Mucosa of stomach (tissue), 1 donor: ENCODE data around the gene EHBP1.
"Not testable (repeated sequence)": the region's sequence is repeated elsewhere in the genome, so short reads cannot be mapped to it uniquely, and the experiment has no call there.

Experiments used
- H3K27me3 ChIP-seq: one replicate; pipeline ENCODE4 v1.7.0; 2013; ENCODE audit warnings: mild to moderate bottlenecking, low read length; ENCODE audit not compliant: control insufficient read depth, insufficient read depth
- H3K36me3 ChIP-seq: one replicate; pipeline ENCODE4 v1.7.0; 2013; ENCODE audit warnings: low read length; ENCODE audit not compliant: control insufficient read depth, insufficient read depth
- H3K4me1 ChIP-seq: one replicate; pipeline ENCODE4 v1.7.0; 2013; ENCODE audit warnings: mild to moderate bottlenecking, low read length; ENCODE audit not compliant: control insufficient read depth, insufficient read depth
- H3K4me3 ChIP-seq: one replicate; pipeline ENCODE4 v1.7.0; 2013; ENCODE audit warnings: low read length
- H3K9ac ChIP-seq: one replicate; pipeline ENCODE4 v1.7.0; 2013; ENCODE audit warnings: mild to moderate bottlenecking, low read length, moderate library complexity
- H3K9me3 ChIP-seq: one replicate; pipeline ENCODE4 v1.7.0; 2013; ENCODE audit warnings: mild to moderate bottlenecking, low read length, moderate library complexity; ENCODE audit not compliant: control insufficient read depth
- donor health status: Pancreatic carcinoma.

Gene EHBP1

GRCh38 chr2:62743506-62743905, 38.0 kb downstream of the EHBP1 start:
- Histone ChIP-seq H3K4me3 (no peak overlapping the region), H3K4me1 (peaks cover 16% of the 10 kb centered on the region), H3K27me3 (no peaks in the 10 kb centered on the region), H3K9me3 (no peaks in the 10 kb centered on the region), H3K9ac (no peak overlapping the region), H3K36me3 (no peaks in the 10 kb centered on the region)

GRCh38 chr2:62744603-62745002, 39.1 kb downstream of the EHBP1 start:
- no peak overlapping the region for H3K4me3 ChIP-seq
- H3K9ac ChIP-seq: no peak overlapping the region
- no peaks in the 10 kb centered on the region for H3K9me3 ChIP-seq
- no peaks in the 10 kb centered on the region for H3K36me3 ChIP-seq
- H3K4me1 ChIP-seq: peaks cover 16% of the 10 kb centered on the region
- no peaks in the 10 kb centered on the region for H3K27me3 ChIP-seq

GRCh38 chr2:62745891-62746481, 40.5 kb downstream of the EHBP1 start:
- Histone ChIP-seq H3K9ac (no peak overlapping the region), H3K36me3 (no peaks in the 10 kb centered on the region), H3K9me3 (no peaks in the 10 kb centered on the region), H3K27me3 (no peaks in the 10 kb centered on the region), H3K4me1 (peaks cover 16% of the 10 kb centered on the region), H3K4me3 (no peak overlapping the region)

GRCh38 chr2:62747169-62747568, 41.7 kb downstream of the EHBP1 start:
- Histone ChIP-seq H3K36me3 (no peaks in the 10 kb centered on the region), H3K9me3 (no peaks in the 10 kb centered on the region), H3K9ac (no peak overlapping the region), H3K27me3 (no peaks in the 10 kb centered on the region), H3K4me1 (peaks cover 16% of the 10 kb centered on the region), H3K4me3 (no peak overlapping the region)

- H3K4me1 ChIP-seq: peaks cover 16% of the 10 kb centered on the region
- H3K9ac ChIP-seq: no peak overlapping the region
- no peak overlapping the region for H3K4me3 ChIP-seq
- H3K9me3 ChIP-seq: no peaks in the 10 kb centered on the region
- no peaks in the 10 kb centered on the region for H3K27me3 ChIP-seq
- no peaks in the 10 kb centered on the region for H3K36me3 ChIP-seq
Observed at GRCh38 chr2:62747876-62748275, 42.4 kb downstream of the EHBP1 start.

GRCh38 chr2:62749111-62749510, 43.6 kb downstream of the EHBP1 start:
- not testable (repeated sequence) for H3K4me3 ChIP-seq, H3K36me3 ChIP-seq, H3K9ac ChIP-seq, H3K9me3 ChIP-seq, H3K27me3 ChIP-seq
- peaks cover 16% of the 10 kb centered on the region for H3K4me1 ChIP-seq

GRCh38 chr2:62757029-62757428, 51.5 kb downstream of the EHBP1 start:
- Histone ChIP-seq H3K4me1 (peaks cover 9% of the 10 kb centered on the region), H3K27me3 (no peaks in the 10 kb centered on the region), H3K9me3 (no peaks in the 10 kb centered on the region), H3K9ac (no peak overlapping the region), H3K36me3 (no peaks in the 10 kb centered on the region), H3K4me3 (no peak overlapping the region)

- H3K9me3 ChIP-seq: no peaks in the 10 kb centered on the region
- no peaks in the 10 kb centered on the region for H3K36me3 ChIP-seq
- H3K27me3 ChIP-seq: no peaks in the 10 kb centered on the region
- no peak overlapping the region for H3K9ac ChIP-seq
- peaks cover 9% of the 10 kb centered on the region for H3K4me1 ChIP-seq
- H3K4me3 ChIP-seq: no peak overlapping the region
Observed at GRCh38 chr2:62760026-62760425, 54.5 kb downstream of the EHBP1 start.

- Histone ChIP-seq H3K36me3 (no peaks in the 10 kb centered on the region), H3K9me3 (no peaks in the 10 kb centered on the region), H3K27me3 (no peaks in the 10 kb centered on the region), H3K9ac (no peak overlapping the region), H3K4me1 (peaks cover 9% of the 10 kb centered on the region), H3K4me3 (no peak overlapping the region)
Observed at GRCh38 chr2:62760555-62760954, 55.0 kb downstream of the EHBP1 start.

- Histone ChIP-seq H3K4me3 (no peak overlapping the region), H3K9ac (no peak overlapping the region), H3K27me3 (no peaks in the 10 kb centered on the region), H3K36me3 (no peaks in the 10 kb centered on the region), H3K4me1 (peaks cover under 1% of the 10 kb centered on the region), H3K9me3 (no peaks in the 10 kb centered on the region)
Observed at GRCh38 chr2:62765619-62766376, 60.3 kb downstream of the EHBP1 start.

- H3K9ac ChIP-seq: no peak overlapping the region
- no peaks in the 10 kb centered on the region for H3K36me3 ChIP-seq
- no peaks in the 10 kb centered on the region for H3K27me3 ChIP-seq
- no peak overlapping the region for H3K4me3 ChIP-seq
- no peaks in the 10 kb centered on the region for H3K4me1 ChIP-seq
- H3K9me3 ChIP-seq: no peaks in the 10 kb centered on the region
Observed at GRCh38 chr2:62768615-62769014, 63.1 kb downstream of the EHBP1 start.

- no peak overlapping the region for H3K4me3 ChIP-seq
- no peaks in the 10 kb centered on the region for H3K36me3 ChIP-seq
- no peak overlapping the region for H3K9ac ChIP-seq
Observed at GRCh38 chr2:62770629-62771028, 65.1 kb downstream of the EHBP1 start.

More at GRCh38 chr2:62770629-62771028, 65.1 kb downstream of the EHBP1 start:
- Histone ChIP-seq H3K9me3 (no peaks in the 10 kb centered on the region), H3K27me3 (no peaks in the 10 kb centered on the region), H3K4me1 (no peaks in the 10 kb centered on the region)
